Hepatocyte (in vitro differentiated cells): Measurements from ENCODE around the gene ACIN1. TPM values are rescaled to one million over a fixed set of nuclear protein-coding genes. Genes with fewer than 3 reads are reported as not detected.

ENCODE experiments used
- DNase-seq: peaks from one replicate; pipeline ENCODE4 v3.0.0-alpha.2; 2016; ENCODE audit warnings: low spot score
- H2AFZ ChIP-seq: fragments of 200-600 bp; sonication (generic); 2 replicates; pipeline ENCODE4 v1.6.0; 2016; ENCODE audit warnings: antibody characterized with exemption, mild to moderate bottlenecking
- H3K27ac ChIP-seq: fragments of 200-600 bp; sonication (generic); 2 replicates; pipeline ENCODE4 v1.5.1; 2016; ENCODE audit warnings: mild to moderate bottlenecking
- H3K27me3 ChIP-seq: fragments of 200-600 bp; sonication (generic); 2 replicates; pipeline ENCODE4 v1.6.1; 2016
- H3K36me3 ChIP-seq: fragments of 200-600 bp; sonication (generic); replicated peaks from 2 replicates; pipeline ENCODE4 v1.5.1; 2016; ENCODE audit warnings: low read depth; ENCODE audit not compliant: insufficient read depth
- H3K4me1 ChIP-seq: fragments of 200-600 bp; sonication (generic); 2 replicates; pipeline ENCODE4 v1.5.1; 2016; ENCODE audit warnings: mild to moderate bottlenecking, moderate library complexity; ENCODE audit not compliant: insufficient read depth
- H3K4me2 ChIP-seq: fragments of 200-600 bp; sonication (generic); 2 replicates; pipeline ENCODE4 v1.6.0; 2016
- H3K4me3 ChIP-seq: fragments of 200-600 bp; sonication (generic); 2 replicates; pipeline ENCODE4 v1.5.1; 2016; ENCODE audit warnings: mild to moderate bottlenecking
- H3K79me2 ChIP-seq: fragments of 200-600 bp; sonication (generic); 2 replicates; pipeline ENCODE4 v1.6.0; 2017; ENCODE audit warnings: mild to moderate bottlenecking
- H3K9me2 ChIP-seq: fragments of 200-600 bp; sonication (generic); replicated peaks from 2 replicates; pipeline ENCODE4 v1.6.0; 2017; ENCODE audit warnings: mild to moderate bottlenecking; ENCODE audit not compliant: insufficient read depth
- H3K9me3 ChIP-seq: fragments of 200-600 bp; sonication (generic); 2 replicates; pipeline ENCODE4 v1.5.1; 2016; ENCODE audit warnings: low read depth, mild to moderate bottlenecking
- H4K20me1 ChIP-seq: fragments of 200-600 bp; sonication (generic); 2 replicates; pipeline ENCODE4 v1.6.0; 2016; ENCODE audit warnings: mild to moderate bottlenecking; ENCODE audit not compliant: insufficient read depth, poor library complexity, severe bottlenecking
- EZH2 ChIP-seq: fragments of 200-600 bp; sonication (generic); IDR thresholded peaks from 2 replicates; pipeline ENCODE4 v1.6.1; 2016; ENCODE audit warnings: antibody characterized with exemption, mild to moderate bottlenecking, borderline replicate concordance
- EZH2phosphoT487 ChIP-seq: fragments of 200-600 bp; sonication (generic); IDR thresholded peaks from one replicate; pipeline ENCODE4 v1.6.1; 2018; ENCODE audit warnings: antibody characterized with exemption, mild to moderate bottlenecking, low read depth, moderate library complexity; ENCODE audit not compliant: unreplicated experiment, severe bottlenecking
- WGBS: methylation state at CpG from one replicate; pipeline ENCODE4 v1.1.6; 2016; ENCODE audit warnings: low lambda C conversion rate; ENCODE audit errors: missing lambda C conversion rate; 5-methylcytosine and 5-hydroxymethylcytosine counted together
- polyA plus RNA-seq: library from polyadenylated mRNA; unstranded; fragments of >200 nt; fragmentation: Nextera tagmentation; extraction: Ambion mirVana; gene quantifications from 2 replicates; pipeline ENCODE4 v1.2.1, GENCODE V29; 2016
- total RNA-seq: library from RNA; depleted of rRNA; stranded (reverse); fragments of >200 nt; gene quantifications from 2 replicates; pipeline ENCODE4 v1.2.3, GENCODE V29; 2014
- TF ChIP-seq, protein P1 (sequence below): fragments of 200-600 bp; sonication (generic); IDR thresholded peaks from 2 replicates; pipeline ENCODE4 v1.5.1; 2016; ENCODE audit warnings: antibody characterized with exemption, mild to moderate bottlenecking; ENCODE audit not compliant: poor library complexity

The ACIN1 gene
- total and polyA plus RNA-seq, 2 experiments from 2014 or later, result 44.3 to 108 TPM

- no peaks in the 10 kb centered on the region for H3K9me3 ChIP-seq
- no peaks in the 10 kb centered on the region for H3K79me2 ChIP-seq
- H3K4me3 ChIP-seq, result no peak overlapping the region
- no peak for TF ChIP-seq EZH2phosphoT487
- TF ChIP-seq, protein P1, sequence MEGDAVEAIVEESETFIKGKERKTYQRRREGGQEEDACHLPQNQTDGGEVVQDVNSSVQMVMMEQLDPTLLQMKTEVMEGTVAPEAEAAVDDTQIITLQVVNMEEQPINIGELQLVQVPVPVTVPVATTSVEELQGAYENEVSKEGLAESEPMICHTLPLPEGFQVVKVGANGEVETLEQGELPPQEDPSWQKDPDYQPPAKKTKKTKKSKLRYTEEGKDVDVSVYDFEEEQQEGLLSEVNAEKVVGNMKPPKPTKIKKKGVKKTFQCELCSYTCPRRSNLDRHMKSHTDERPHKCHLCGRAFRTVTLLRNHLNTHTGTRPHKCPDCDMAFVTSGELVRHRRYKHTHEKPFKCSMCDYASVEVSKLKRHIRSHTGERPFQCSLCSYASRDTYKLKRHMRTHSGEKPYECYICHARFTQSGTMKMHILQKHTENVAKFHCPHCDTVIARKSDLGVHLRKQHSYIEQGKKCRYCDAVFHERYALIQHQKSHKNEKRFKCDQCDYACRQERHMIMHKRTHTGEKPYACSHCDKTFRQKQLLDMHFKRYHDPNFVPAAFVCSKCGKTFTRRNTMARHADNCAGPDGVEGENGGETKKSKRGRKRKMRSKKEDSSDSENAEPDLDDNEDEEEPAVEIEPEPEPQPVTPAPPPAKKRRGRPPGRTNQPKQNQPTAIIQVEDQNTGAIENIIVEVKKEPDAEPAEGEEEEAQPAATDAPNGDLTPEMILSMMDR, result no peak
- TF ChIP-seq EZH2, result no peak
- H3K27ac ChIP-seq, result no peak overlapping the region
- H3K9me2 ChIP-seq, result no peaks in the 10 kb centered on the region
- H3K27me3 ChIP-seq, result peaks cover 10% of the 10 kb centered on the region
- H3K4me2 ChIP-seq, result no peak overlapping the region
- no peaks in the 10 kb centered on the region for H3K4me1 ChIP-seq
- DNase-seq, result no peak
- H3K36me3 ChIP-seq, result no peaks in the 10 kb centered on the region
- no peak overlapping the region for H2AFZ ChIP-seq
- no peaks in the 10 kb centered on the region for H4K20me1 ChIP-seq
These were observed 11.8 kb upstream of the ACIN1 start for GRCh38 chr14:23106747-23107045.

- WGBS, result 84% methylated on average over 4 of the region's 4 CpGs
- no peak for DNase-seq
- Histone ChIP-seq H3K36me3 (no peaks in the 10 kb centered on the region), H3K4me2 (no peak overlapping the region), H3K9me2 (no peaks in the 10 kb centered on the region), H3K79me2 (no peaks in the 10 kb centered on the region), H3K27ac (no peak overlapping the region), H3K4me1 (no peaks in the 10 kb centered on the region), H3K27me3 (peaks cover 4% of the 10 kb centered on the region), H4K20me1 (no peaks in the 10 kb centered on the region), H3K9me3 (no peaks in the 10 kb centered on the region), H2AFZ (no peak overlapping the region), H3K4me3 (no peak overlapping the region)
- TF ChIP-seq EZH2 (no peak), EZH2phosphoT487 (no peak)
- TF ChIP-seq, protein P1, result no peak
These were observed 10.4 kb upstream of the ACIN1 start for GRCh38 chr14:23105348-23105824.

DNA sequence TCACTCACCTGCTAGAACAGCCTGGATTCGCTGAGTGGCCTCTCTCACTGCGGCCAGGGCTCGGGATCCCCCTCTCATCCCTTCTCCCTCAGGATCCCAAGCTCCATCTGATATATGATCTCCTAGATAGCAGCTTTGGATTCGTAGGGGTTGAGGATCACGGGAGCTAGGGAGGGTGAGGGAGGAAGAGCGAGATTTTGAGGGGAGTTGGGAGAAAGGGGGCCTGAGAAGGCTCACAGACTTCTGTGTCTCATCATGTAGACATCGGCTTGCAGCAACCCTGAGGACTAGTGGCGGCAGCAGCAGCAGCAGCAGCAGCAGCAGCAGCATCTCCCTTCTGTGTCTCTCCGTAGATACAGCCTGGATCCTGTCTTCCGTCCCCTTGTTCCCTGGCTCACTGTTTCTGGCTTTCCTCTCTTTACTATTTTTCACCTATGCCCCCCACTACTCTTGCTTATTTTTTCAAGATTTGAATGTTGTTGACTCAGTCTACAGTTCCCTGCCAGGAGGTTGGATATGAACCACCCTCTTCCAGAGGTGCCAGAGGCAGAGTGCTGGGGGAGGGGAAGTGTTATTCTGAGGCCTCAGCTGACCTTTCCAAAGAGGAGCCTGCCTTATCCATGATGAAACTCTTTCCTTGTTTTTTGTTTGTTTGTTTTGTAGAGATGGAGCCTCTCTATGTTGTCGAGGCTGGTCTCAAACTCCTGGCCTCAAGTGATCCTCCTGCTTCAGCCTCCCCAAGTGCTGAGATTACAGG, 9.8 kb upstream of the ACIN1 start, which contains the start of gene CIROP:
Gene CIROP, minus strand, starts transcription at position 399 of the 757 bp plus-strand sequence. Its CDS starts 69 bp downstream, at position 330.
- Histone ChIP-seq H3K9me2 (no peaks in the 10 kb centered on the region), H3K4me3 (no peak within 1 kb of the TSS), H3K4me1 (no peaks in the 10 kb centered on the region), H3K27ac (no peak within 1 kb of the TSS), H3K4me2 (no peak within 1 kb of the TSS), H3K36me3 (no peaks in the 10 kb centered on the region), H4K20me1 (no peaks in the 10 kb centered on the region), H3K27me3 (no peaks in the 10 kb centered on the region), H3K9me3 (no peaks in the 10 kb centered on the region), H2AFZ (no peak within 1 kb of the TSS), H3K79me2 (no peaks in the 10 kb centered on the region)
- 40% methylated on average over 11 of the region's 11 CpGs for WGBS
- TF ChIP-seq, protein P1, result no peak
- no peak for TF ChIP-seq EZH2
- TF ChIP-seq EZH2phosphoT487, result no peak
- no peak for DNase-seq
